IMR-90 (cell line): ENCODE results near the gene CCDC146. TPM values are rescaled to one million over a fixed set of nuclear protein-coding genes. Genes with fewer than 3 reads are reported as not detected.

ENCODE experiments used
- ATAC-seq: fragments of 200-7000 bp; cut with Tn5 transposase; 2 replicates; pipeline ENCODE4 v1.9.1; 2020; ENCODE audit warnings: low read depth, mild to moderate bottlenecking, moderate library complexity
- BruUV-seq: library from RNA; stranded (reverse); fragments of 400-500 nt; replicated peaks from 2 replicates; lab custom pipeline; 2021; lab: Mats Ljungman, UMichigan
- CTCF ChIA-PET: fragments of 300-600 bp; formaldehyde crosslinking; extraction: SDS; loops from one replicate; lab custom pipeline; 2021; ENCODE audit warnings: antibody characterized with exemption; lab: Yijun Ruan, JAX
- POLR2A ChIA-PET: fragments of 300-600 bp; sonication (Branson Sonifier 250); formaldehyde crosslinking; loops from one replicate; lab custom pipeline; 2022; ENCODE audit warnings: antibody characterized with exemption; ENCODE audit not compliant: unreplicated experiment; lab: Charles Lee
- DNase-seq: peaks from one replicate; pipeline ENCODE4 v3.0.0; 2013
- H2AFZ ChIP-seq: replicated peaks from 2 replicates; pipeline ENCODE3; 2013; ENCODE audit warnings: low read length, mild to moderate bottlenecking; ENCODE audit not compliant: poor library complexity
- H2AK5ac ChIP-seq: 2 replicates; pipeline ENCODE4 v1.6.1; 2013; ENCODE audit warnings: low read depth, low read length, inconsistent platforms
- H2AK9ac ChIP-seq: replicated peaks from 2 replicates; pipeline ENCODE3; 2013; ENCODE audit warnings: mild to moderate bottlenecking, low read depth, low read length, moderate library complexity; ENCODE audit not compliant: poor library complexity
- H2BK120ac ChIP-seq: 2 replicates; pipeline ENCODE4 v1.6.1; 2013; ENCODE audit warnings: low read depth, low read length, inconsistent platforms
- H2BK15ac ChIP-seq: 3 replicates; pipeline ENCODE4 v1.6.1; 2013; ENCODE audit warnings: low read depth, low read length, inconsistent platforms
- H2BK20ac ChIP-seq: 2 replicates; pipeline ENCODE4 v1.6.1; 2013; ENCODE audit warnings: low read depth, mild to moderate bottlenecking, inconsistent platforms, low read length, moderate library complexity
- H2BK5ac ChIP-seq: 2 replicates; pipeline ENCODE4 v1.6.1; 2013; ENCODE audit warnings: mild to moderate bottlenecking, low read depth, low read length, inconsistent platforms; ENCODE audit not compliant: poor library complexity, severe bottlenecking
- H3K14ac ChIP-seq: replicated peaks from 2 replicates; pipeline ENCODE4 v1.6.1; 2013; ENCODE audit warnings: low read depth, low read length, inconsistent platforms
- H3K18ac ChIP-seq: 2 replicates; pipeline ENCODE4 v1.6.1; 2013; ENCODE audit warnings: low read depth, low read length, control low read depth
- H3K23ac ChIP-seq: 2 replicates; pipeline ENCODE4 v1.6.1; 2013; ENCODE audit warnings: low read depth, low read length, inconsistent platforms
- H3K27ac ChIP-seq: 2 replicates; pipeline ENCODE4 v1.5.1; 2013; ENCODE audit warnings: mild to moderate bottlenecking, control low read depth, low read length; ENCODE audit not compliant: insufficient read depth
- H3K27me3 ChIP-seq: 2 replicates; pipeline ENCODE4 v1.6.1; 2013; ENCODE audit warnings: low read length; ENCODE audit not compliant: control insufficient read depth, insufficient read depth
- H3K36me3 ChIP-seq: 2 replicates; pipeline ENCODE4 v1.6.1; 2013; ENCODE audit warnings: low read length, mixed read lengths; ENCODE audit not compliant: control insufficient read depth, insufficient read depth
- H3K4ac ChIP-seq: 2 replicates; pipeline ENCODE4 v1.6.1; 2013; ENCODE audit warnings: low read depth, low read length, inconsistent platforms
- H3K4me1 ChIP-seq: 2 replicates; pipeline ENCODE4 v1.6.1; 2013; ENCODE audit warnings: low read length, mixed read lengths; ENCODE audit not compliant: control insufficient read depth, insufficient read depth
- H3K4me2 ChIP-seq: 2 replicates; pipeline ENCODE4 v1.6.1; 2013; ENCODE audit warnings: low read depth, mild to moderate bottlenecking, control low read depth, low read length, moderate library complexity
- H3K4me3 ChIP-seq: 2 replicates; pipeline ENCODE4 v1.5.1; 2013; ENCODE audit warnings: low read depth, mild to moderate bottlenecking, control low read depth, low read length, moderate library complexity; ENCODE audit not compliant: insufficient read depth
- H3K56ac ChIP-seq: 2 replicates; pipeline ENCODE4 v1.6.1; 2013; ENCODE audit warnings: low read length, inconsistent platforms; ENCODE audit not compliant: insufficient read depth; ENCODE audit errors: extremely low read depth
- H3K79me1 ChIP-seq, 2 experiments: 2 replicates each; pipeline ENCODE4 v1.6.1; 2013; ENCODE audit warnings: low read length in 2 of 2, inconsistent platforms in 1 of 2, low read depth in 1 of 2
- H3K9ac ChIP-seq: 2 replicates; pipeline ENCODE4 v1.6.1; 2013; ENCODE audit warnings: low read depth, low read length, control low read depth
- H3K9me1 ChIP-seq: 2 replicates; pipeline ENCODE4 v1.6.1; 2013; ENCODE audit warnings: low read length, inconsistent platforms; ENCODE audit not compliant: insufficient read depth
- H3K9me3 ChIP-seq: 2 replicates; pipeline ENCODE4 v1.6.1; 2013; ENCODE audit warnings: low read length; ENCODE audit not compliant: control insufficient read depth, insufficient read depth
- H4K20me1 ChIP-seq: 2 replicates; pipeline ENCODE4 v1.6.1; 2013; ENCODE audit warnings: low read length, inconsistent platforms; ENCODE audit not compliant: insufficient read depth
- H4K5ac ChIP-seq: 2 replicates; pipeline ENCODE4 v1.6.1; 2013; ENCODE audit warnings: mild to moderate bottlenecking, low read depth, low read length, control low read depth
- H4K8ac ChIP-seq, 2 experiments: 2 replicates each; pipeline ENCODE4 v1.6.1; 2013; ENCODE audit warnings: low read depth in 2 of 2, low read length in 2 of 2, control low read depth in 1 of 2, inconsistent platforms in 1 of 2
- H4K91ac ChIP-seq: 2 replicates; pipeline ENCODE4 v1.6.1; 2013; ENCODE audit warnings: low read depth, low read length, inconsistent platforms; ENCODE audit not compliant: insufficient read depth
- CTCF ChIP-seq: conservative IDR thresholded peaks from 2 replicates; pipeline ENCODE4 v1.5.1; 2012; ENCODE audit warnings: mild to moderate bottlenecking, low read depth, low read length, improper control_type of control experiment
- WGBS, 2 experiments: methylation state at CpG; one replicate each; pipeline versions ENCODE4 v1.1.5 to v1.1.7; 2013; ENCODE audit warnings: missing lambda C conversion rate in 2 of 2; ENCODE audit not compliant: insufficient read length in 1 of 2; ENCODE audit errors: extremely low coverage in 2 of 2; 5-methylcytosine and 5-hydroxymethylcytosine counted together
- dilution Hi-C: fragments of 300-500 bp; cut with HindIII; formaldehyde crosslinking; loops from one replicate; pipeline ENCODE4 v1.14.3; 2018; ENCODE audit warnings: low sequenced_read_pairs; ENCODE audit not compliant: unreplicated experiment
- in situ Hi-C: fragments of 300-500 bp; cut with MboI; formaldehyde crosslinking; loops from 3 replicates; pipeline ENCODE4 v1.14.3; 2019; ENCODE audit warnings: low sequenced_read_pairs, inconsistent platforms, mixed read lengths
- intact Hi-C: fragments of 100-400 bp; cut with micrococcal nuclease; formaldehyde crosslinking; loops from 2 replicates; pipeline ENCODE4 v1.10.0; 2022
- polyA plus RNA-seq, 3 experiments: library from polyadenylated mRNA; depleted of rRNA; stranded (reverse); fragments of >200 nt; gene quantifications; 2 replicates each; pipeline ENCODE4 v1.2.3, GENCODE V29; 2012; ENCODE audit warnings: low replicate concordance in 1 of 3
- total RNA-seq: library from RNA; depleted of rRNA; stranded (reverse); fragments of >200 nt; gene quantifications from 2 replicates; pipeline ENCODE4 v1.2.3, GENCODE V29; 2012

CCDC146 gene
- total and polyA plus RNA-seq, 2 of the 4 experiments (the other 2 are of a cell fraction): 0.54 to 1.7 TPM

- no peak overlapping the region for H2AK9ac ChIP-seq
- no peak overlapping the region for H3K4me3 ChIP-seq
- H3K4me2 ChIP-seq: no peak overlapping the region
- no peaks in the 10 kb centered on the region for H4K20me1 ChIP-seq
- BruUV-seq: no TSS peak
- no peak for TF ChIP-seq CTCF
- no peak overlapping the region for H3K27ac ChIP-seq
- H2BK5ac ChIP-seq: no peak overlapping the region
- no peaks in the 10 kb centered on the region for H3K9me3 ChIP-seq
- H3K27me3 ChIP-seq: no peaks in the 10 kb centered on the region
- no peak overlapping the region for H4K91ac ChIP-seq
- H3K79me1 ChIP-seq: no peaks in the 10 kb centered on the region
- ChIA-PET POLR2A (no interaction called here), CTCF (no interaction called here)
- in situ Hi-C loops (no loop called here), dilution Hi-C loops (no loop called here), intact Hi-C loops (no loop called here)
- no peak overlapping the region for H3K23ac ChIP-seq
- H2BK15ac ChIP-seq: no peak overlapping the region
- no peak overlapping the region for H2AFZ ChIP-seq
- no peak overlapping the region for H2BK20ac ChIP-seq
- no peak overlapping the region for H3K14ac ChIP-seq
- no peak overlapping the region for H2AK5ac ChIP-seq
- H3K9me1 ChIP-seq: peaks cover 3% of the 10 kb centered on the region; the same call in 1 of the 2 replicates
- ATAC-seq (no peak), DNase-seq (no peak)
- no peak overlapping the region for H2BK120ac ChIP-seq
- no peak overlapping the region for H4K8ac ChIP-seq
- H3K56ac ChIP-seq: no peak overlapping the region
- peaks cover 2% of the 10 kb centered on the region; the same call in 1 of the 2 replicates for H3K4me1 ChIP-seq
- no peaks in the 10 kb centered on the region for H3K36me3 ChIP-seq
- H4K5ac ChIP-seq: no peak overlapping the region
- no peak overlapping the region for H3K4ac ChIP-seq
- no peak overlapping the region for H3K9ac ChIP-seq
- H3K18ac ChIP-seq: no peak overlapping the region; the same call in 1 of the 2 replicates
- no CpG with 5 or more reads among the region's 3 CpGs for WGBS, 2 experiments
Observed at GRCh38 chr7:77216181-77216845, 93.9 kb downstream of the CCDC146 start.
